NCI-H1436 treated with DMSO at 0.1 percent for 48 hours (cell line): ENCODE measurements around the gene SNX1.

ENCODE experiments used
- DNase-seq: peaks from one replicate; lab custom pipeline; 2025; lab: John Stamatoyannopoulos, UW

Gene SNX1

DNA sequence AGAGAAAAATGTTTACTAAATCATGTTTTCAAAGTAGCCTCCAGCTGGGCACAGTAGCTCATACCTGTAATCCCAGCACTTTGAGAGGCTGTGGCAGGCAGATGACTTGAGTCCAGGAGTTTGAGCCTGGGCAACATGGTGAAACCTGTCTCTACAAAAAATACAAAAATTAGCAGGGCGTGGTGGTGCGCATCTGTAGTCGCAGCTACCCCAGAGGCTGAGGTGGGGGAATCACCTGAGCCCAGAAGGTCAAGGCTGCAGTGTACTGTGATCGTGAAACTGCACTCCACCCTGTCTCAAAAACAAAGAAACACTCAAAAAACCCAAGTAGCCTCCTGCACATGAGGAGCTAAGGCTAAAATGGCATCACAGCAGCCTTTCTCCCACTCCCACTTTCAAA lies 68.7 kb downstream of the SNX1 start:
- no peak for DNase-seq

DNA sequence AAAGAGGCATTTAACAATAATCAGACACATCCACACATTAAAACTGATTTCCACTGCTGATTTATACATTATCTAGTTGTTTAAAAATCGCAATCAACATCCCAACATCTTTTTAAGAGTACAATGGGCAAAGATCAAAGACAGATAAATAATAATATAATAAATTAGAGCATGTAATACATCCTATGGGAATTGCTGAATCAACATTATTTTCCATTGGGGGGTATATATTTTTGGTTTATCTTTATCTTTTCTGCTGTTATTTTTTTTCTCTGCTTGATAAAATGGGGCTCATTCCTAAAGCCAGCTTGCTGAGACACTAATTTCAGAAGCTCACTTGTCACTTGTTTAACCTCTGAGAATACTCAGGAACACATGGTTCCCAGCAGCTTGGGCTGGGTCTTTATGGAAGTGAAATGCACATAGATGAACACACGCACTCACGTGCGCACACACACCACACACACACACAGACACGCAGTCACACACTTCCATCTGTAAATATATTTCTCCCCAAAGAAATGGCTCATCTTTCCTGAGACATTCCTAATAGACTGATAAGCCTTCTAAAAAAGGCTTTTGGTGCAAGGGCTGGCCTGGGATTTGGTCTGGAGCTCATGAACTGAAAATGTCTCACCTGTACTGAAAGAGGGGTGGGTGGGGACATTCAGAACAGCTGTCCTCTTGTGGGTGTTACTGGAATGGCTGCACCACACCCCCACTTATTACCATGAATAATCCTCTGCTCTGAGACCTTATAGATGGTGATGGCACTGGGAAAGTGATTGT lies 70.5 kb downstream of the SNX1 start:
- no peak for DNase-seq

DNA sequence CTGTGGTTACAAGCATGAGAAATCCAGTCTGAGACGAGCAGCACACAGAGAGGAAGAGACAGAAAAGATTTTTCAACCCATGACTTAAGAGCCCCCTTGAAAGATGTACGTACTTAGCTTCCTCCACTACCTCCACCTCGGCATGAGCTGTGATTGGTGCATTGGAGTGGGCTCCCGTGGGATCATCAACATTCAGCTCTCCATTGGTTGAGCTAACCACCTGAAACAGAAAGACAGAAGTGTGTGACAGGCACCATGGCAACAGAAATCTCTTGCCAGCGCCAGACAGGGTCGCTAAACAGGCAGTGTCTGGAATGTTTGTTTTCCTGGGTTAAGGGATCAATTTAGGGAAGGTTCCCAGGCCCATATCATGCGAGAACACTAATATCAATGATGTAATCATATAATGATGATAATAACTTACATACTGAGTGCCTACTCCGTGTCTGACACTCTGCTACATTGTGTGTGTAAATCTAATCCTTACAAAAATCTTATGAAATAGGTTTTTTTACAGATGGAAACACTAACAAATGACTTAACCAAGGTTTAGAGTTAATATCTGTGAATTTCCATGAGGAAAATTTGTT lies 84.5 kb downstream of the SNX1 start:
- DNase-seq = peak; percentile 60

DNA sequence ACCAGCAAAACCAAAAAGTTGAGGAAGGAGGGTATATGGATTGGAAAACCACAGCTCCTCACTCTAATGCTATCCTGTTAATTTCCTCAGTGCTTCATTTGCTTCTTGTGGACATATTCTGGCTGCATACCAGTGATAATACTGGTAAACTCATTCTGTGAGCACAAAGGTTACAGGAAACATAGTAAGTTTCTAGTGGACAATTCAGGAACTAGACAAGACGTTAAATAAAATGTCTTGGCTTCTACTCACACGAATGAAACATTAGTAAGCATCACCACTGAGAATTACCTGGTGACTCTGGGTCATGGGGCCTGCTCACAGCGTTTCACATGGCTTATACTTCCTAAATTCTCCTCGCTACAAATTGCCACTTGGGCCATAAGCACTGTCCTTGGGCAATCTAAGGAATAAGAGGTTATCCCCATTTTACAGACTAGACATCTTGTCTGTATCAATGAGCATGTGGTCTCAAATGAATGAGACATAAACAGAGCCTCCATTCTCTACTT lies 87.1 kb downstream of the SNX1 start:
- no peak for DNase-seq

DNA sequence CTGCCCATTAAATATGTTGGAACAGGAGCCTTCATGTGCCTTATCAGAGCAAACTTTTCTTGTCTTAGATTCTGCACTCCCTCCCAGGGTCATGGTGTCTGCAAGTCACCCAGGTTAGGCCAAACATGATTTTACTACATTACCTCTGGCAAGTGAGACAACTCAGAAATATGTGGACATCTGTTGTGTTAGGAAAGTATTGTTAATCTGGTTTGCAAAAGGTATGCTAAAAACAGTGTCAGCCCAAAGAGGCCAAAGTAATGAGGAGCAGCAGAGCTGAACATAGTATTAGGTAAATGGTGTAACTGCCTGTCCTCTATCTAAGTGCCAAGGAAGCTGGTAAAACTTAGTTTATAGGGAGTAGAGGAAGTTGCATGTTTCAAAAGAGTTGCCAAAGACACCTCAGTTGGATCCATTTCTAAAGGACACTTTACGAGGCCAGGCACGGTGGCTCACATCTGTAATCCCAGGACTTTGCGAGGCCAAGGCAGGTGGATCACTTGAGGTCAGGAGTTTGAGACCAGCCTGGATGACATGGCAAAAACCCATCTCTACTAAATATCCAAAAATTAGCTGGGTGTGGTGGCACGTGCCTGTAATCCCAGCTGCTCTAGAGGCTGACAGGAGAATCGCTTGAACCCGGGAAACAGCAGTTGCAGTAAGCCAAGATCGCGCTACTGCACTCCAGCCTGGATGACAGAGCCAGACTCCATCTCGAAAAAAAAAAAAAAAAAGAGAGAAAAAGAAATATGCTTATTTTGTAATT lies 89.5 kb downstream of the SNX1 start:
- no peak for DNase-seq

DNA sequence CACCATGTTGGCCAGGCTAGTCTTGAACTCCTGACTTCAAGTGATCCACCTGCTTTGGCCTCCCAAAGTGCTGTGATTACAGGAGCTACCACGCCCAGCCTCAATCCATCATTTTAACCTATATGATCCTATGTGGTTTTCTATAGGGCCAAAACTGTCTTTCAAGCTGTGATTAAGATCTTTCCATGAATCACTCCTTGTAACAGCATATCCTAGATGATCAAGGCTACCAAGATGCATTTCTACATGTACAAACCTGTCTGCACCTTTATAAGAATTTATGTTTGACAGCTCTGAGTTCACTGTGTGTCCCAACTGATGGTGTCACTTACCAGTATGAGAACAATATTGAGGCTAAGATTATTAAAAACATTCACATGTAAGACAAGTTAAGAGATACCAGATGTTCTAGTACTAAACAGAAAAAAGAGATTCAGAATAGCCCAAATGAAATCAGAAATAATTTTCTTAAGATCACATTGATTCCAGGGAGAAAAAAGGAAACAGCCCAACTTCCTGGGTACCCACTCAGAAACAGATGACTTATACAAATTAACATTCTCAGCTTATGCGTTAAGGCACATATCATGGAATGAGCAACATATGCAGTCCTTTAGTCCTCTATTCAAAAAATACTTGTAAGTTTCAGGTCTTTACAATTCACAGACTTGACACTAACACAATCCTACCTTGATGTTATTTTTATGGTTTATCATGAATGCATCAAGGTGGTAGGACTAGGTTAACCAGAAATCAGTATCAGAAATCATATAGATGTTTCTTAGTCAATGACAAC lies 91.8 kb downstream of the SNX1 start:
- no peak for DNase-seq
